ENCODE data around the gene HM13. TPM values are rescaled to one million over a fixed set of nuclear protein-coding genes. Genes with fewer than 3 reads are reported as not detected.

The HM13 gene
- total and polyA plus RNA-seq, 2 donors (not counting 1 experiment from before 2014, with no cell fraction given) = 73.2 to 85.1 TPM

DNA sequence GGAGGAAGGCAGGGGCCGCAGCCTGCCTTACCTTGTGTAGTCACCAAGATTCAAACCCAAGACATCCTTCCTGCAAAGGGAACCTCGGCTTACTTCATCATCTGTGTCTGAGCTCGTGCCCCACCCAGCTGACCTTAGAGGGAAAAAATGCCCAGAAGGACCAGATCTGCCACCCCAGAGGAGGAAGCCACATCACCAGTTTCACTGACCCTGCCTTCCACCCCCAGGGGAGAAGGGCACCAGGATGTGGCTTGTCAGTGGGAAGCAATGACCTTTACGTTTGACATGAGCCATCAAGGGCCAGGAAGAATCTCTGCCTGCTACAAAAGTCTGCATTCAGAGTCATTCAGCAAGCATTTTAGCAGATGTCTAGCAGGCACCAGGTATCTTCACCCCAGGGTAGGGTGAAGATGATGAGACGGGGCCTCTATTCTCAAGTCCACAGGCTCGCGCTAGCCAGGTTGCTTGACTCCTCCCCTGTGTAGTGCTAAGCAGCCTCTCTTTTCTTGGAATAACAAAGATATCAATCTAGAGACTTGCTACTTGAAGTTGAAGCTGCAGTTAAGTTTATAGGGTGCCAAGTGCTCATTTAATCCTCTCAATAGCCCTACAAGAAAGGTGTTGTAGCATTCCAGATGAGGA lies 28.1 kb downstream of the HM13 start:
- ATAC-seq (ENCODE audit: low read depth) = no peak

DNA sequence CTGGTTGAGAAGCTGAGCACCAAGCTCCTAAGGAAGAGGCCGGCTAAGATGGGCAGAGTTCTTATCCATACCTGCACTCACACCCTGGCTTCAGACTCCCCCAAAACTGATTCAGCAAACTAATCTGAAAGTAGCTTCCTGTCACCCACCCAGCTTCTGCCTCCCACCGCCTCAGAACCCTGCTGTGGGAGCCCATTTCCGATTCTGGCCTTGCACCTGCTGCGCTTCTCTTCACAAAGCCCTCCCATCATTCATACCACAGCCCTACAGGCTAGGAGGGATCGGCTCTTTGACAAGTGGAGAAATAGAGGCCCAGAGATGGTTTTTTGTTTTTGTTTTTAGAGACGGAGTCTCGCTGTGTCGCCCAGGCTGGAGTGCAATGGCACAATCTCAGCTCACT lies 28.7 kb downstream of the HM13 start:
- Histone ChIP-seq H3K4me3 (ENCODE audit: control extremely low read depth in 1 of 5, extremely low read depth in 1 of 5, insufficient read depth in 1 of 5, low read depth in 2 of 5, low read length in 4 of 5) (no peak overlapping the region), H2AFZ (ENCODE audit: insufficient read depth, low read depth, low read length, poor library complexity, severe bottlenecking) (no peak overlapping the region), H3K9ac (ENCODE audit: low read length) (no peak overlapping the region), H3K27me3 (replicated peaks in 1 of 4; ENCODE audit: control extremely low read depth in 1 of 4, control insufficient read depth in 3 of 4, insufficient read depth in 4 of 4, low read length in 3 of 4) (no peaks in the 10 kb centered on the region), H4K20me1 (ENCODE audit: control insufficient read depth, insufficient read depth, low read length, poor library complexity, severe bottlenecking) (no peaks in the 10 kb centered on the region), H3K79me2 (ENCODE audit: control insufficient read depth, insufficient read depth, low read length) (peaks cover 8% of the 10 kb centered on the region), H3K36me3 (replicated peaks in 1 of 2; ENCODE audit: control extremely low read depth in 1 of 2, control insufficient read depth in 1 of 2, extremely low read depth in 1 of 2, insufficient read depth in 2 of 2, low read length in 1 of 2) (peaks cover 10 to 40% of the 10 kb centered on the region in 2 experiments), H3K27ac (ENCODE audit: low read length in 2 of 2) (no peak overlapping the region), H3K9me3 (ENCODE audit: control extremely low read depth in 1 of 3, control insufficient read depth in 2 of 3, insufficient read depth in 1 of 3, low read length in 2 of 3) (no peaks in the 10 kb centered on the region), H3K4me1 (ENCODE audit: control insufficient read depth in 2 of 2, insufficient read depth in 2 of 2, low read length in 2 of 2) (peaks cover under 1 to 2% of the 10 kb centered on the region in 2 donors), H3K4me2 (replicated peaks; ENCODE audit: low read depth, low read length, poor library complexity, severe bottlenecking) (no peak overlapping the region)
- Mint-ChIP-seq H3K9me3 (ENCODE audit: insufficient read depth) (no peaks in the 10 kb centered on the region), H3K4me3 (no peak overlapping the region), H3K27me3 (no peaks in the 10 kb centered on the region), H3K27ac (no peak overlapping the region), H3K4me1 (peaks cover 12% of the 10 kb centered on the region)
- ChIA-PET POLR2A (no interaction called here), CTCF (no interaction called here)
- intact Hi-C loops (cut with micrococcal nuclease) = no loop called here
- DNase-seq (no peak), ATAC-seq (ENCODE audit: low read depth) (no peak)
- TF ChIP-seq EZH2 (IDR thresholded peaks at IDR 0.05; ENCODE audit: borderline replicate concordance, insufficient read depth, low read depth, low read length, poor library complexity, severe bottlenecking) = no peak
- TF ChIP-seq, protein P1, sequence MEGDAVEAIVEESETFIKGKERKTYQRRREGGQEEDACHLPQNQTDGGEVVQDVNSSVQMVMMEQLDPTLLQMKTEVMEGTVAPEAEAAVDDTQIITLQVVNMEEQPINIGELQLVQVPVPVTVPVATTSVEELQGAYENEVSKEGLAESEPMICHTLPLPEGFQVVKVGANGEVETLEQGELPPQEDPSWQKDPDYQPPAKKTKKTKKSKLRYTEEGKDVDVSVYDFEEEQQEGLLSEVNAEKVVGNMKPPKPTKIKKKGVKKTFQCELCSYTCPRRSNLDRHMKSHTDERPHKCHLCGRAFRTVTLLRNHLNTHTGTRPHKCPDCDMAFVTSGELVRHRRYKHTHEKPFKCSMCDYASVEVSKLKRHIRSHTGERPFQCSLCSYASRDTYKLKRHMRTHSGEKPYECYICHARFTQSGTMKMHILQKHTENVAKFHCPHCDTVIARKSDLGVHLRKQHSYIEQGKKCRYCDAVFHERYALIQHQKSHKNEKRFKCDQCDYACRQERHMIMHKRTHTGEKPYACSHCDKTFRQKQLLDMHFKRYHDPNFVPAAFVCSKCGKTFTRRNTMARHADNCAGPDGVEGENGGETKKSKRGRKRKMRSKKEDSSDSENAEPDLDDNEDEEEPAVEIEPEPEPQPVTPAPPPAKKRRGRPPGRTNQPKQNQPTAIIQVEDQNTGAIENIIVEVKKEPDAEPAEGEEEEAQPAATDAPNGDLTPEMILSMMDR (IDR thresholded peaks at IDR 0.05) = no peak
- 90% methylated on average over 4 of the region's 8 CpGs for WGBS (ENCODE audit: insufficient coverage)

More for the DNA sequence above, 28.1 kb downstream of the HM13 start:
- WGBS (ENCODE audit: insufficient coverage) = 64% methylated on average over 3 of the region's 7 CpGs
- peak overlapping the region; percentile 37 for H3K27ac Mint-ChIP-seq
- H3K9me3 Mint-ChIP-seq (ENCODE audit: insufficient read depth) = no peaks in the 10 kb centered on the region
- TF ChIP-seq, protein P1 (IDR thresholded peaks at IDR 0.05) = no peak
- TF ChIP-seq EZH2 (IDR thresholded peaks at IDR 0.05; ENCODE audit: borderline replicate concordance, insufficient read depth, low read depth, low read length, poor library complexity, severe bottlenecking) = no peak
- no peak overlapping the region for H2AFZ ChIP-seq (ENCODE audit: insufficient read depth, low read depth, low read length, poor library complexity, severe bottlenecking)
- no peaks in the 10 kb centered on the region for H4K20me1 ChIP-seq (ENCODE audit: control insufficient read depth, insufficient read depth, low read length, poor library complexity, severe bottlenecking)
- H3K4me1 Mint-ChIP-seq = peaks cover 7% of the 10 kb centered on the region
- peaks cover 13 to 43% of the 10 kb centered on the region in 2 experiments for H3K36me3 ChIP-seq (replicated peaks in 1 of 2; ENCODE audit: control extremely low read depth in 1 of 2, control insufficient read depth in 1 of 2, extremely low read depth in 1 of 2, insufficient read depth in 2 of 2, low read length in 1 of 2)
- peaks cover 8% of the 10 kb centered on the region for H3K79me2 ChIP-seq (ENCODE audit: control insufficient read depth, insufficient read depth, low read length)
- no peaks in the 10 kb centered on the region for H3K27me3 ChIP-seq (replicated peaks in 1 of 4; ENCODE audit: control extremely low read depth in 1 of 4, control insufficient read depth in 3 of 4, insufficient read depth in 4 of 4, low read length in 3 of 4)
- no peaks in the 10 kb centered on the region for H3K4me1 ChIP-seq (ENCODE audit: control insufficient read depth in 2 of 2, insufficient read depth in 2 of 2, low read length in 2 of 2)
- no peak overlapping the region for H3K4me3 Mint-ChIP-seq
- H3K9me3 ChIP-seq (ENCODE audit: control extremely low read depth in 1 of 3, control insufficient read depth in 2 of 3, insufficient read depth in 1 of 3, low read length in 2 of 3) = no peaks in the 10 kb centered on the region
- intact Hi-C loops (cut with micrococcal nuclease) = no loop called here
- H3K4me2 ChIP-seq (replicated peaks; ENCODE audit: low read depth, low read length, poor library complexity, severe bottlenecking) = no peak overlapping the region
- DNase-seq = no peak
- no peaks in the 10 kb centered on the region for H3K27me3 Mint-ChIP-seq
- no peak overlapping the region for H3K27ac ChIP-seq (ENCODE audit: low read length in 2 of 2)
- no peak overlapping the region for H3K4me3 ChIP-seq (ENCODE audit: control extremely low read depth in 1 of 5, extremely low read depth in 1 of 5, insufficient read depth in 1 of 5, low read depth in 2 of 5, low read length in 4 of 5)
- CTCF ChIA-PET = interaction anchor here (1.1 kb wide), 1 partner anchor 20 kb away, joined by 7 read pairs; no protein-coding TSS in a partner anchor
- H3K9ac ChIP-seq (ENCODE audit: low read length) = no peak overlapping the region
- POLR2A ChIA-PET = no interaction called here
